Left ventricle myocardium inferior (tissue), 1 donor: ENCODE data around the gene SLC24A3. TPM values are rescaled to one million over a fixed set of nuclear protein-coding genes. Genes with fewer than 3 reads are reported as not detected.

Experiments used
- DNase-seq: peaks from one replicate; pipeline ENCODE4 v3.0.0-alpha.2; 2020
- H3K27ac ChIP-seq: fragments of 200-600 bp; replicated peaks from 2 replicates; pipeline ENCODE4 v1.8.0; 2021
- H3K27me3 ChIP-seq: fragments of 200-600 bp; 2 replicates; pipeline ENCODE4 v1.8.0; 2021; ENCODE audit warnings: low read depth
- H3K36me3 ChIP-seq: fragments of 200-600 bp; 2 replicates; pipeline ENCODE4 v1.8.0; 2021
- H3K4me1 ChIP-seq: fragments of 200-600 bp; 2 replicates; pipeline ENCODE4 v1.8.0; 2021
- H3K4me3 ChIP-seq: fragments of 200-600 bp; 2 replicates; pipeline ENCODE4 v1.8.0; 2021; ENCODE audit warnings: mild to moderate bottlenecking, moderate library complexity
- H3K9me3 ChIP-seq: fragments of 200-600 bp; replicated peaks from 2 replicates; pipeline ENCODE4 v1.8.0; 2021
- intact Hi-C: fragments of 100-400 bp; cut with micrococcal nuclease; formaldehyde crosslinking; loops from one replicate; pipeline ENCODE4 v1.11.0; 2022
- total RNA-seq: library from RNA; stranded (reverse); fragmentation: NEBNext Ultra II Directional; extraction: Animal tissue kit (Norgen Biotek cat#: 25700); gene quantifications from one replicate; pipeline ENCODE4 v1.2.1, GENCODE V29; 2021
- TF ChIP-seq, protein P1 (sequence below): fragments of 200-600 bp; IDR thresholded peaks from 2 replicates; pipeline ENCODE4 v1.8.0; 2021; ENCODE audit warnings: antibody characterized with exemption, mild to moderate bottlenecking, borderline replicate concordance
- donor health status: DM: no; HTN: yes; CAD: no; lungs with severe emphysema.

SLC24A3 gene
- total RNA-seq, 1 donor from 2014 or later: 1.3 TPM

DNA sequence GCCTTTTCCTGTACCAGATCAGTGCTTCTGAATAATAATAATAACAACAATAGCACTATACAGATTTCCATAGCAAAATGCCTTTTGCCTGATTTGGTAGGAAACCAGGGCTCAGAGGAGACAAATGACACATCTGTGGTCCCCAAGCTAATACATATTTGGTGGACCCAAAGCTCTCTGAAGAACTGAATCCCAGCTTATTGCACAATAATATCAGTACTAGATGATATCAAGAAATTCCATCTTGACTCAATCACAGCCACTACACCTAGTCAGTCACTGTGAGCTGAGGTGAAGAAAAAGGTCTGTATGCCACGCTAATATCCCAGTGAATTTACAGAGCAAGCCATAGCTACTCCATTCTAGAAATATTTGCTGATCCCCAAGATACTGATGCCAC is 275.0 kb downstream of the SLC24A3 start:
- intact Hi-C loops: no loop called here
- TF ChIP-seq, protein P1, sequence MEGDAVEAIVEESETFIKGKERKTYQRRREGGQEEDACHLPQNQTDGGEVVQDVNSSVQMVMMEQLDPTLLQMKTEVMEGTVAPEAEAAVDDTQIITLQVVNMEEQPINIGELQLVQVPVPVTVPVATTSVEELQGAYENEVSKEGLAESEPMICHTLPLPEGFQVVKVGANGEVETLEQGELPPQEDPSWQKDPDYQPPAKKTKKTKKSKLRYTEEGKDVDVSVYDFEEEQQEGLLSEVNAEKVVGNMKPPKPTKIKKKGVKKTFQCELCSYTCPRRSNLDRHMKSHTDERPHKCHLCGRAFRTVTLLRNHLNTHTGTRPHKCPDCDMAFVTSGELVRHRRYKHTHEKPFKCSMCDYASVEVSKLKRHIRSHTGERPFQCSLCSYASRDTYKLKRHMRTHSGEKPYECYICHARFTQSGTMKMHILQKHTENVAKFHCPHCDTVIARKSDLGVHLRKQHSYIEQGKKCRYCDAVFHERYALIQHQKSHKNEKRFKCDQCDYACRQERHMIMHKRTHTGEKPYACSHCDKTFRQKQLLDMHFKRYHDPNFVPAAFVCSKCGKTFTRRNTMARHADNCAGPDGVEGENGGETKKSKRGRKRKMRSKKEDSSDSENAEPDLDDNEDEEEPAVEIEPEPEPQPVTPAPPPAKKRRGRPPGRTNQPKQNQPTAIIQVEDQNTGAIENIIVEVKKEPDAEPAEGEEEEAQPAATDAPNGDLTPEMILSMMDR: no peak
- H3K9me3 ChIP-seq: no peaks in the 10 kb centered on the region
- no peaks in the 10 kb centered on the region for H3K36me3 ChIP-seq
- H3K4me1 ChIP-seq: no peaks in the 10 kb centered on the region
- peaks cover 8% of the 10 kb centered on the region for H3K27me3 ChIP-seq
- H3K27ac ChIP-seq: no peak overlapping the region
- no peak for DNase-seq
- no peak overlapping the region for H3K4me3 ChIP-seq

DNA sequence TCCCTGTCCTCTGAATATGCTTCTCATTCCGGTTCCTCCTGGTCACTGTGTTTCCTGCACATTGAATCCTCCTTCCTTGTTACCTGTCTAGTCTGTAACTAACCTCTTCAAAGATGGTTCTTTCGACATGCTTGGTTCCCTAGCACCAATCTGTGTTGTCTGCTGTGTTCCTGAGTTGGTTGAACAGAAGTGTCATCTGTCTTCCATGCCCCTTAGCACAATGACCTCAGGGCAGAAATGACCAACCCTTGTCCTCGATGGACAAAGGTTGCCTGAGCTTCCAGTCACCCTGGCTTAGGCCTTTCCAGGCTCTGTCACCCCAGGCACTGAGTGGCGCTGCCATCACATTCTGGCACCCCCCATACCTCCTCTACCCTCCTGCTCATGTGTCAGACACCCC is 278.8 kb downstream of the SLC24A3 start:
- Histone ChIP-seq H3K9me3 (no peaks in the 10 kb centered on the region), H3K27ac (no peak overlapping the region), H3K4me3 (no peak overlapping the region), H3K27me3 (peaks cover 26% of the 10 kb centered on the region), H3K36me3 (no peaks in the 10 kb centered on the region), H3K4me1 (peaks cover 9% of the 10 kb centered on the region)
- DNase-seq: no peak
- TF ChIP-seq, protein P1: no peak
- intact Hi-C loops: no loop called here

DNA sequence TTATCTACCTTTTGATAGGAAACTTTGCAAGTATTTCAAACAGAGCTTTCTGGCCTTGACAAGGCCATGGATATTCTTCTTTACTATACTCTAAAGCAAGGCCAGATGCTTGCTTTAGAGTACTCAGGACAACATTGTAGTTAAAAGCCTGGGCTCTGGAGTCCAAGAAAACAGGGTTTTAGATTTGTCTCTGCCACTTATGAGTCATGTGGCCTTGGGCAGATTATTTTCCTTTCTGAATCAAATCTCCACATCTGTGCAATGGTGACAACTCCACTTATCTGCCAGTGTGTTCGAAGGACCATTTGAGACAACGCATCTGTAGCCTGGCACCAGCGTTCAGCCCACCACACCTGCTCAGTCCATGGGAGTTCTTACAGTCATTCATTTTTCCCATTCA is 279.7 kb downstream of the SLC24A3 start:
- no peak for DNase-seq
- peaks cover 26% of the 10 kb centered on the region for H3K27me3 ChIP-seq
- intact Hi-C loops: no loop called here
- TF ChIP-seq, protein P1: no peak
- H3K27ac ChIP-seq: no peak overlapping the region
- H3K9me3 ChIP-seq: no peaks in the 10 kb centered on the region
- no peaks in the 10 kb centered on the region for H3K36me3 ChIP-seq
- H3K4me1 ChIP-seq: peaks cover 9% of the 10 kb centered on the region
- H3K4me3 ChIP-seq: no peak overlapping the region

DNA sequence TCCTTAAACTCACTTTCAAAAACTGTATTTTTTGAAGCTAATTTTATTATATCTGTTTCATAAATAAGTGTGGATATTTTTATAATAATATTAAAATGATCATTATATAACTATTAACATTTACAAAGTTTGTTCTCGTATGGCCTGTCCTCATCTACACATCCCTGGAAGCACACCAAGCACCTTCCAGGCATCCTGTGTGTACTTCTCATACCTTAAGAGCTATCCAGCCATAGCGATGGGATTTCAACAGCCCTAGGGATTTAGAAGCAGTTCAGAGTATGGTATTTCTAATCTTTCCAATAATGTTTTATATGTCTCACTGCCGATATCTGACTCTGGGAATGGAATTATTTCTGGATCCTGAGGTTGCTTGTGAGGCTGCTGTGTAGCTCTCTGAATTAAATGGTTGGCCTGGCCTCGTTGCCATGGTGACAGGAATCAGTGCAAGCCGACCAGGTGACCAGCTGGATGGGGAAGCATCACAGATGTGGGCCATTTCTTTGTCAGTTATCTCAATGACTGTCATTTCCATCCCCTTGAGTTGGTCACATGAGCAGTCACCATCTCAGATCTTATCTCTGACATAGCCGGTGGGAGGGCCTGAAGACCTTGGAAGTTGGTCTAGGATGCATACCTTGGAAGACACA is 280.4 kb downstream of the SLC24A3 start:
- TF ChIP-seq, protein P1: no peak
- Histone ChIP-seq H3K27ac (no peak overlapping the region), H3K36me3 (no peaks in the 10 kb centered on the region), H3K4me3 (no peak overlapping the region), H3K27me3 (peaks cover 29% of the 10 kb centered on the region), H3K9me3 (no peaks in the 10 kb centered on the region), H3K4me1 (peaks cover 9% of the 10 kb centered on the region)
- intact Hi-C loops: no loop called here
- DNase-seq: no peak

DNA sequence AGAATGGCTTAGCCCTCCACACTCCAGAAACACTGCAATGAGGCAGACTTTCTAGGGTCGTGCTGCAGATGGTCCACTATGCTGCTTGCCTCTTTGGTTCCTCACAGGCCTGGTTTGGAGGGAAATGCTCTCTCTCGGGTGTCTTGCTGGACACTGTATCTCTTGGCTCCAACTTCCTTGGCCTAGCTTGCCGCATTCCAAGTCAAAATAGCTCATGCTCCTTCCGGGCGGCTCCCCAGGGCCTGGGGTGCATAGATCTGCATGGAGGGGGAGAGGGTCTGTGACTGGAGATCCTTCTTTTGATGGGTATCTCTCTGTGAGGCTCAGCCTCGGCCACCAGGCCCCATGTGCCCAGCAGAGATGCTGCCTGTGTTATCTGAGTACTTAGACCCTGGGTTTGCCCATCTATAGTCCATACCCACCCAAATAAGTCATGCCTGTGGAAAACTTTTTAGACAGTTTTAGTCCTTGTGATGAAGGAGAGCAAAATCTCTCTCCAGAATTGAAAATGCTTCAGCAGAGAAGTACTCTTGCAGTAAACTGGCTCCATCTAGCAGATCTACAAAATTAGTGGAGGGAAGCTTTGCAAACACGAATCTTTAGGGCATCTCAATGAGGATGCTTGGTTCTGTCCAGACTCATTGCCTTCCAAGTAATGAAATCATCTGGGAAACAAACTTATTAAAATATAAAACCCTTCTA is 281.5 kb downstream of the SLC24A3 start:
- Histone ChIP-seq H3K9me3 (no peaks in the 10 kb centered on the region), H3K27ac (no peak overlapping the region), H3K27me3 (peaks cover 37% of the 10 kb centered on the region), H3K4me3 (no peak overlapping the region), H3K4me1 (peaks cover 9% of the 10 kb centered on the region), H3K36me3 (no peaks in the 10 kb centered on the region)
- intact Hi-C loops: no loop called here
- DNase-seq: peak; percentile 16
- TF ChIP-seq, protein P1: no peak
